Inflammatory macrophage treated with lipopolysaccharide for 4 hours (primary cell): ENCODE measurements around the gene TRANK1.

Source experiments
- DNase-seq: peaks from one replicate; pipeline ENCODE4 v3.0.0-alpha.2; 2020

The TRANK1 gene

DNA sequence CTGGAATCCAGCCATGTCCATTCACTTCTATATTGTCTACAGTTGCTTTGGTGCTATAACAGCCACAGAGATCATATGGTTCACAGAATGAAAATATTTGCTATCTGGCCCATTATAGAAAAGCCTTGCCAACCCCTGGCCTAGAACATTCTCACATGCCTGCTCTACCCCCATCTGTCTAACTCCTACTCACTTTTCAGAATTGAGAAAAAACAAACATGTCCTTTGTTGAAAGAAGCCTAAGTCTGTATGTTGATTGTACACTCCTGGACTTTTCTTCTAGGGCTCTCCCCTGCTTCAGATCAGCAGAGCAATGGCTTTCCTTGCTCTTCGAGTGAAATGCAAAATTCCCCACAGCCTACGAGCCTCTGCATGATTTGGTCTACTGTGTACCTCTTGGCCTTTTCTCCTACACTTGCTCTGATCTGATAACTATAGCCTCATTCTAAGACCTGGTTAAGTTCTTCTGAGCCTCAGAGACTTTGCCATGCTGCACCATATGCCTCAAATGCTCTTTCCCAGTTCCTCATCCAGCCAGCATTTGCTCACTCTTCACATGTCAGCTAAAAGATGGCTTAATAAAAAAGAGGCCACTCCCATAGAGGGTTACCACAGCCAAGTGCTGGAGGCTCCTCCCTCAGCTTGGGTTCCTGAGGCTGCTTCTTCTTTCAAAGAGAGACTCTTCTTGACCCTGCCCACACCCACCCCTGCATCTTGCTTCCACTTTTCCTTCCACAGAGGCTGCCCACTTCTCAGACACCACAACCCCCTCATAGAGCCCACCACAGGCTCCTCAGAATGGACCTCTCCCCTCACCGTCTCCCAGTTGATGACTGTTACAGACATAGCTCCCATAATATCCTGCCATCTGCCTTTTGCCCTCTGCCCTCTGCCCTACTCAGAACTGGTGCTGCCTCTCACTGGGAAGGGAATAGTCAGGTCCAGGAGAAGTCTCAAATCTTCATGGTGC, 157.6 kb downstream of the TRANK1 start:
- DNase-seq = peak; percentile 91

- no peak for DNase-seq
Measured at GRCh38 chr3:36784138-36784635, 160.7 kb downstream of the TRANK1 start.

DNA sequence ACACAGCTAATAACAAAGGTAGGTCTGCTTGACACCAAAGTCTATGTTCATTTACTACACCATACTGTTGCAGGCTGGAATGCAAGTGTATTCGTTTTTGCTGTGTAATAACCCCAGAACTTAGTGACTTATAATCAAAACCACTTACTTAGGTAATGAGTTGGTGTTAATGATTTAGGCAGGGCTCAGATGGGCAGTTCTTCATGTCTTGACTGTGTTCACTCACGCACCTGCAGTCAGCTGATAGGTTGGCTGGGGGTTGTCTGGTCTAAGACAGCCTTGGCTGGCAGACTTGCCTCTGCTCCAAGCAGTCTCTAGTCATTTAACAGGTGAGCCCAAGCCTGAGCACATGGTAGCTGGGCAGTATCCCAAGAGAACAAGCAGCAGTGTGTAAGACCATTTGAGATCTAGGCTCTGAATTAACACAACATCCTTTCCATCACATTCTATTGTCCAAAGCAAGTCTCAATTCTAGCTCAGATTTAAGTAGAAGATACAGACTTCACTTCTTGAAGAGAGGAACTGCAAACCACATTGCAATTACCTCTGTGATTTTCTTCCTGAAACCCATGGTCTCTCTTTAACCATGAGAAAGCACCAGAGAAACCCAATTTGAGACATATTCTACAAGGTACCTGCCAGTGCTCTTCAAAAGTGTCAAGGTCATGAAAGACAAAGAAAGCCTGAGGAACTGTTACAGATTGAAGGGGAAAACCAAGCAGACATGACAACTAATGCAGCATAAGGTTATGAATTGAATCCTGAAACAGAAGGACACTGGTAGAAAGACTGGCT, 167.2 kb downstream of the TRANK1 start:
- DNase-seq = no peak
